Osteoblast (primary cell): ENCODE results near the gene LAGE3. TPM values are rescaled to one million over a fixed set of nuclear protein-coding genes. Genes with fewer than 3 reads are reported as not detected.

Source experiments
- DNase-seq: peaks from one replicate; pipeline ENCODE4 v3.0.0; 2011; ENCODE audit warnings: low spot score, mixed read lengths; ENCODE audit not compliant: insufficient read length; ENCODE audit errors: missing footprints
- H2AFZ ChIP-seq: 2 replicates; pipeline ENCODE4 v1.6.0; 2011; ENCODE audit warnings: mild to moderate bottlenecking, low read length
- H3K27ac ChIP-seq: 2 replicates; pipeline ENCODE4 v1.5.1; 2011; ENCODE audit warnings: mild to moderate bottlenecking, low read depth, low read length, moderate library complexity
- H3K27me3 ChIP-seq: 2 replicates; pipeline ENCODE4 v1.6.0; 2012; ENCODE audit warnings: mild to moderate bottlenecking, control low read depth, inconsistent platforms, low read length, moderate library complexity; ENCODE audit not compliant: insufficient read depth
- H3K36me3 ChIP-seq: 2 replicates; pipeline ENCODE4 v1.5.1; 2011; ENCODE audit warnings: mild to moderate bottlenecking, low read length, control low read depth, moderate library complexity; ENCODE audit not compliant: insufficient read depth
- H3K4me1 ChIP-seq: 2 replicates; pipeline ENCODE4 v1.5.1; 2011; ENCODE audit warnings: mild to moderate bottlenecking, low read length, control low read depth, moderate library complexity; ENCODE audit not compliant: insufficient read depth
- H3K4me2 ChIP-seq: 2 replicates; pipeline ENCODE4 v1.6.0; 2011; ENCODE audit warnings: mild to moderate bottlenecking, low read length; ENCODE audit not compliant: insufficient read depth
- H3K4me3 ChIP-seq: fragments of 200-600 bp; sonication (generic); 3 replicates; pipeline ENCODE4 v1.5.1; 2012; ENCODE audit warnings: mild to moderate bottlenecking, low read length, inconsistent platforms; ENCODE audit not compliant: insufficient read depth
- H3K79me2 ChIP-seq: 2 replicates; pipeline ENCODE4 v1.6.0; 2012; ENCODE audit warnings: mild to moderate bottlenecking, low read length, control low read depth, inconsistent platforms; ENCODE audit not compliant: insufficient read depth
- H3K9me3 ChIP-seq: 2 replicates; pipeline ENCODE4 v1.5.1; 2011; ENCODE audit warnings: low read depth, low read length, control low read depth
- H4K20me1 ChIP-seq: 2 replicates; pipeline ENCODE4 v1.6.0; 2012; ENCODE audit warnings: mild to moderate bottlenecking, low read length, control low read depth; ENCODE audit not compliant: insufficient read depth
- total RNA-seq: library from RNA; depleted of rRNA; stranded (reverse); fragments of >200 nt; gene quantifications from 2 replicates; pipeline ENCODE4 v1.2.3, GENCODE V29; 2012
- TF ChIP-seq, protein P1 (sequence below): IDR thresholded peaks from 2 replicates; pipeline ENCODE4 v1.5.1; 2011; ENCODE audit warnings: mild to moderate bottlenecking, low read depth, low read length, moderate library complexity; ENCODE audit errors: extremely low read depth

LAGE3 gene
- total RNA-seq, 1 donor: 21.7 TPM

DNA sequence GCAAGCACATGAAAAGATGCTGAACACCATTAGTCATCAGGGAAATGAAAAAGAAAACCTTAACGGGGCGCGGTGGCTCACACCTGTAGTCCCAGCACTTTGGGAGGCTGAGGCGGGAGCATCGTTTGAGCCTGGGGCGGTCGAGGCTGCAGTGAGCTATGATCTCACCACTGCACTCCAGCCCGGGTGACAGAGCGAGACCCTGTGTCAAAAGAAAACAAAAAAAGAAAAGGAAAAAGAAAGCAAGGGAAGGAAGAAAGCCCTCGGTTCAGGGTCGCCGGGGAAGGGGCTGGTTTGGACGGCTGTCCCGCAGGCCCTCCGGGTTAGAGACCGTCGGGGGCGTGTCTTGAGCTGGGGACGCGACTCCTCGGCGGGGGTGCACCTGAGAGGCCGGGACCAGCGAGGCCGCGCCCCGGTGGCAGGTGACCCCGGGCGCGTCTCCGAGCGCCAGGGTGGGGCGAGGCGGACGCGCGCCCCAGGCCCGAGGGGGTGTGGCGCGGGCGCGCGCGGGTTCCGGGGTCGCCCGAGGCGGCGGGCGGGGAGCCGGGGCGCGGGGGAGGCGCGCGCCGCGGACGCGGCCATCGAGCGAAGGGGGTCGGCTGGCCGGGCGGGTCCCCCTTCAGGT lies 21.5 kb downstream of the LAGE3 start:
- peaks cover 10% of the 10 kb centered on the region for H3K36me3 ChIP-seq
- peaks cover 43% of the 10 kb centered on the region for H3K79me2 ChIP-seq
- no peaks in the 10 kb centered on the region for H3K27me3 ChIP-seq
- H3K9me3 ChIP-seq: no peaks in the 10 kb centered on the region
- no peak overlapping the region for H2AFZ ChIP-seq
- peak overlapping the region; percentile 71 for H3K4me2 ChIP-seq
- TF ChIP-seq, protein P1, sequence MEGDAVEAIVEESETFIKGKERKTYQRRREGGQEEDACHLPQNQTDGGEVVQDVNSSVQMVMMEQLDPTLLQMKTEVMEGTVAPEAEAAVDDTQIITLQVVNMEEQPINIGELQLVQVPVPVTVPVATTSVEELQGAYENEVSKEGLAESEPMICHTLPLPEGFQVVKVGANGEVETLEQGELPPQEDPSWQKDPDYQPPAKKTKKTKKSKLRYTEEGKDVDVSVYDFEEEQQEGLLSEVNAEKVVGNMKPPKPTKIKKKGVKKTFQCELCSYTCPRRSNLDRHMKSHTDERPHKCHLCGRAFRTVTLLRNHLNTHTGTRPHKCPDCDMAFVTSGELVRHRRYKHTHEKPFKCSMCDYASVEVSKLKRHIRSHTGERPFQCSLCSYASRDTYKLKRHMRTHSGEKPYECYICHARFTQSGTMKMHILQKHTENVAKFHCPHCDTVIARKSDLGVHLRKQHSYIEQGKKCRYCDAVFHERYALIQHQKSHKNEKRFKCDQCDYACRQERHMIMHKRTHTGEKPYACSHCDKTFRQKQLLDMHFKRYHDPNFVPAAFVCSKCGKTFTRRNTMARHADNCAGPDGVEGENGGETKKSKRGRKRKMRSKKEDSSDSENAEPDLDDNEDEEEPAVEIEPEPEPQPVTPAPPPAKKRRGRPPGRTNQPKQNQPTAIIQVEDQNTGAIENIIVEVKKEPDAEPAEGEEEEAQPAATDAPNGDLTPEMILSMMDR: no peak
- DNase-seq: peak; percentile 95
- H3K4me3 ChIP-seq: peak overlapping the region; percentile 82
- H3K27ac ChIP-seq: no peak overlapping the region
- peaks cover 4% of the 10 kb centered on the region for H3K4me1 ChIP-seq
- H4K20me1 ChIP-seq: peaks cover 25% of the 10 kb centered on the region

DNA sequence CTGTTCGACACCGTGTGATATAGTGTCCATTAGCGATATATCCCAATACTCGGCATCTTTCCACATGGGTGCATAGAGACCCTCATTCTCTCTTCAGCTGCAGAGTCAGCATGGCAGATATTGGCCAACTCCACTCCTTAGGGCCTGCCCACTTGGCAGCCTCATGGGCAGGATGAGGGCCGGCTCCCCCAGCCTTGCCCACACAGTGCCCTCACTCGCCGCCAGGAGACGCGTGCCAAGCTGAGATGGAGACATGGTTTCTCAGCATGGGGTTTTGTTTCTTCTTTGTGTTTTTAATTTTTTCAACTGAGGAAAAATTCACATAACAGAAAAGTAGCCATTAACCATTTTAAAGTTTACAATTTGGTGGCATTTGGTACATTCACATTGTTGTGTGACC lies 26.3 kb downstream of the LAGE3 start:
- H2AFZ ChIP-seq: no peak overlapping the region
- H3K4me1 ChIP-seq: no peaks in the 10 kb centered on the region
- H3K36me3 ChIP-seq: peaks cover 18% of the 10 kb centered on the region
- H4K20me1 ChIP-seq: no peaks in the 10 kb centered on the region
- H3K79me2 ChIP-seq: peaks cover 5% of the 10 kb centered on the region
- no peak overlapping the region for H3K4me3 ChIP-seq
- no peak overlapping the region for H3K4me2 ChIP-seq
- H3K9me3 ChIP-seq: no peaks in the 10 kb centered on the region
- DNase-seq: no peak
- TF ChIP-seq, protein P1: no peak
- H3K27me3 ChIP-seq: no peaks in the 10 kb centered on the region
- no peak overlapping the region for H3K27ac ChIP-seq

DNA sequence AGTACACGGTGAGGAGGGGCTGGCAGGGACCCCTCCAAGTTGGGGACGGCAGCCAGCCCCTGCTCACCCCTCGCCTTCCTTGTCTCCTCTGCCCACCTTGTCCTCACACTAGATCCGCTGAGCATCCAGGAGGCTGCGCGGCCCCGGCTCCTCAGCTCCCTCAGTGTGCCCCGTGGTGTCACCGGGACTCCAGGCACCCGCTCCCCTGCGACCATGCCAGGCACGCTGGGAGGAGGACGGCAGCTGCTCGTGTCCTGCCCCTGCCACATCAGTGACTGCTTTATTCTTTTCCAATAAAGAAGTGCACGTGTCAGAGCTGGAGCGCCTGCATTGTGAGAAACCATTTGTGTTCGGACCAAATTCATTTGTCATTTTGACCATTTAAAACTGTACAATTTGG lies 28.8 kb downstream of the LAGE3 start:
- no peaks in the 10 kb centered on the region for H3K27me3 ChIP-seq
- H3K4me3 ChIP-seq: no peak overlapping the region
- no peaks in the 10 kb centered on the region for H3K9me3 ChIP-seq
- H3K36me3 ChIP-seq: peaks cover 34% of the 10 kb centered on the region
- H3K79me2 ChIP-seq: peaks cover 30% of the 10 kb centered on the region
- H4K20me1 ChIP-seq: peaks cover 13% of the 10 kb centered on the region
- H3K4me1 ChIP-seq: peaks cover 2% of the 10 kb centered on the region
- TF ChIP-seq, protein P1: no peak
- no peak overlapping the region for H2AFZ ChIP-seq
- H3K4me2 ChIP-seq: no peak overlapping the region
- no peak for DNase-seq
- no peak overlapping the region for H3K27ac ChIP-seq

DNA sequence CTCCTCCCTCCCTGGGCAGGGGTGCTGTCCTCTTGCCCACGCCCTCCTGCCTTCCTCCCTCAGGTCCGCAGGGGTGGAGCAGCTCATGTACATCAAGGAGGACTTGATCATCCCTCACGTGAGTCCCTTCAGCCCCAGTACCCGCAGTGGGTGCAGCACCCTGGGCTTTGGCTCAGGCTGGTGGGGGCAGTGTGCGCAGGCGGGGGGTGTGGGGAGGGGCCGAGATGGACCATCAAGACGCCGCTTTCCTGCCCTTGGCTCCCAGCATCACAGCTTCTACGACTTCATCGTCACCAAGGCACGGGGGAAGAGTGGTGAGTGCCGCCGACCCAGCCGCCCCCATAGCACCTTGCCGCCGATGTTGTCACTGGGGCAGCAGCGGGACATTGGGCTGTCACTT lies 29.5 kb downstream of the LAGE3 start:
- Histone ChIP-seq H3K4me1 (peaks cover 9% of the 10 kb centered on the region), H3K36me3 (peaks cover 34% of the 10 kb centered on the region), H3K27me3 (no peaks in the 10 kb centered on the region), H3K79me2 (peaks cover 37% of the 10 kb centered on the region), H4K20me1 (peaks cover 15% of the 10 kb centered on the region), H2AFZ (no peak overlapping the region), H3K27ac (no peak overlapping the region), H3K9me3 (no peaks in the 10 kb centered on the region), H3K4me2 (no peak overlapping the region), H3K4me3 (no peak overlapping the region)
- DNase-seq: no peak
- TF ChIP-seq, protein P1: no peak
